ENCODE measurements around the gene SH3GL2.

Gene SH3GL2

GRCh38 chr9:17611342-17611741 is 32.5 kb downstream of the SH3GL2 start:
- DNase-seq (ENCODE audit: low spot score), result no peak

GRCh38 chr9:17611917-17612316 is 33.1 kb downstream of the SH3GL2 start:
- DNase-seq (ENCODE audit: low spot score), result no peak

- peak; percentile 2 for DNase-seq (ENCODE audit: low spot score)
Observed at GRCh38 chr9:17613758-17614157, 34.9 kb downstream of the SH3GL2 start.

GRCh38 chr9:17614250-17614649 is 35.4 kb downstream of the SH3GL2 start:
- DNase-seq (ENCODE audit: low spot score), result no peak

DNA sequence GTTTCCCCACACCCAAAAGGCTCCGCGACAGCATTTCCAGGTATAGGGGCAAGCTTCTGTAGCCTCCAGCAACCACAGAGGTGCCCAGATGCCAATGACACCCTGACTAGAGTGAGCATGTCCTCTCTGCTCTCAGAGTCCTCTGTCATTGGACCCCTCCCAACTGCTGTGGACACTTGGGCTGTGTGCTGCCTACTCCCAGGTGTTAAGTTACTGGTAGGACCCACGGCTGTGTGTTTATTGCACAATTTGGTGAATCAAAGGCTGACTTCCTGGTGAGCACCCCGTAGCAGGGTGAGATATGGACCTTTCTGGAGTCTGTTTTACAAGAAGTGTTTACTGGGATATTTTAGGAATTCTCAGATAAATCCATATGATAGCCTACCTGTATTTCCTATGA is 36.0 kb downstream of the SH3GL2 start:
- DNase-seq (ENCODE audit: low spot score), result no peak

- no peak for DNase-seq (ENCODE audit: low spot score)
Observed at GRCh38 chr9:17622141-17622540, 43.3 kb downstream of the SH3GL2 start.

DNA sequence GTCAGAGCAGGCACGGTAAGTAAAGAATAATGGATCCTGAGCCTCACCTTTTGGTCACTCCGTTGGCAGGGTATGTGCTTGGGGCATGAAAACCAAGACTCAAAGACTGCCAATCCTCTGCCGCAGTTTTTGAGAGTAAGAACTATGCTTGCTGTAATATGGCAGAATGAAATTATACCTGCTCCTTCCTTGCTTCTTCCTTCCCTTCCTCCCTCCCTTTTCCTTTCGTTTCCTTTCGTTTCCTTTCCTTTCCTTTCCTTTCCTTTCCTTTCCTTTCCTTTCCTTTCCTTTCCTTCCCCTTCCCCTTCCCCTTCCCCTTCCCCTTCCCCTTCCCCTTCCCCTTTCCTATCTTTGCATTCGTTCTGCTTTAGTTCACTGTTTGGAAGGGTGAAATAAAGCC is 43.9 kb downstream of the SH3GL2 start:
- DNase-seq (ENCODE audit: low spot score), result no peak

GRCh38 chr9:17623965-17624364 is 45.1 kb downstream of the SH3GL2 start:
- DNase-seq (ENCODE audit: low spot score), result no peak

DNA sequence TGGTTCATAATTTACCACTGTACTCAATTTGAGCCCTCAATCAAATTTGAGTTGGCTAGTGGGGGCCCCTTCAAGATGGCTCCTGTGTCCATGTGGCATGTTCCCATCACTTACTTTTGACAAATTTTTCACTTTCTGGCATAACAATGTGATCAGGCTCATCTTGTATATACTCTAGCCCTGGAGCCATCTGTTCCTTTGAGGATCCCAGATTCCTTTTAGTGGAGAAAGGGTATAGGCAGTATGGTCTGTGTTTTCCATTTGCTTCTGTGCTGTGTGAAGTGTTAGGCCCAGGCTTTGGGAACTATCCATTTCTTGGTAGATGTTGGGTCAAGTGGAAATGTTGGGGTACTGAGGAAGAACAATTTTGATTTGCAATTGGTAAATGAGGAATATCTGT is 45.7 kb downstream of the SH3GL2 start:
- DNase-seq (ENCODE audit: low spot score), result no peak

DNA sequence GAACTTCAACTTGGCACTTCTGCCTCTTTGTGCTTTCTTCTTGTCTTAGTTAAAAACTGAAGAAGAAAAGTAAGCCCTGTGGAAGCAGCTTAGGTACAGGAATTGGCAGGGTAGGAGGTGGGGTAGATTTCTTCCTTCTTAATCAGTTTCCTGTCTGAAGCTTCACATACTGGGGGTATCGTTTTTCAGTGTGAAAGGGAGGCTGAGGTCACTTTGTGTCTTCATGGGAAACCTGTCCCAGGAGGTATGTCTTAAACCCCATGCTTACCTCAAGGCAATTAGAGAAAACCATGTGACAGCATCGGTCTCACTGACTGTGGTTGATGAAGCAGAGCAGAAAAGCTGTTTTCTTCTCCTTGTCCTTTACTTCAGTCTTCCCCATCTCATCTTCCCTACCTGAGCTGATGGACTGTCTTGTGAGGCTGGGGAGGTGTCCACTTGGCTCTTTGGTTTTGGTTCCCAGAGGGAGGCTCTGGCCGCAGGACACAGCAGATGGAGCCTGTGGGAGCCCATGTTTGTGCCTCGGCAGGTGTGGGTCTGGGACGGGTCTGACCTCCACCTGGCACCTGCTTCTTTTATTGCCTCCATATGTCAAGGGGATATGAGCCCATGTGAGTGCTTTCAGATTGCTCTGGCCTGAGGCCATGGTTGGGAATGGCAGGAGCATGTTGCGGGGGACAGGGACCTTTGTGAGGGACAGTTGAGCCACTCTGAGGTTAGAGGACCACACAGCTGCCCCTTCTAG is 47.0 kb downstream of the SH3GL2 start:
- DNase-seq (ENCODE audit: low spot score), result no peak

GRCh38 chr9:17627641-17628040 is 48.8 kb downstream of the SH3GL2 start:
- no peak for DNase-seq (ENCODE audit: low spot score)

DNA sequence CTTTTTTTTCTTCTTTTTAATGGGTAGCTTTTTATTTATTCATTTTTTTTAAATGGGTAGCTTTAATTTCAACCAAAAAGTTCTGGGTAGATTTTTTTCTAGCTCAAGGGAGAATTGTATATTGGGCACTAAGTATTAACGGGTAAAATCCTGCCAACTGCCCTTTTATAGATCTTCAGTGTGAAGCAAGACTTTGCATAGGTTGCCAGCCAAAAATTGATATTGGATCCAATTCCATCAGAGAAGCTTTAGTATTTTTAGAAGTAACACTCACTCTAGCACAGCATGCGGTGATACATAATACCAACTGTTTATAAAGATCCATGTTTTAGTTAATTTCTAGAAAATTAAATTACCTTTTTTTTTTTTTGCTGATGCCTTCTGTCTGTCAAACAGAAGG is 49.8 kb downstream of the SH3GL2 start:
- DNase-seq (ENCODE audit: low spot score), result no peak

DNA sequence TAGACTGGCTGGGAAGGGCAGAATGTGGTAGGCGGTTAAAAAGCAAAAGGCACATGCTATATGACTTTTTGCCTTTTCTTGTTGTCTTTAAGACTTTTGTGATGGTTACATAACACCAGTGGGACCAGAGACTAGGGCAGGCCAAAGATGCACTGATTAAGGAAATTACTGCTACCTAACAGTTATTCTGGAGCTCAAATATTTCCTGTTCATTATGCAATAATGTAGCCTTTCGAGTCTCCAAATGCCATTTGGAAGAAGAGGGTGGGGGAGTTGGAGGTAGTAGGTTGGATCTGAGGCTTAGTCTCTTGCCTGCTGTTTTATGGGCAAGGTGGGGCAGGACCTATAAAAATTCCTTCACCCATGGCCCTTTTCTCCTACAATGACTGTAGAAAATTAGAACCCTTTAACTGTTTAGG is 51.7 kb downstream of the SH3GL2 start:
- DNase-seq (ENCODE audit: low spot score), result no peak

DNA sequence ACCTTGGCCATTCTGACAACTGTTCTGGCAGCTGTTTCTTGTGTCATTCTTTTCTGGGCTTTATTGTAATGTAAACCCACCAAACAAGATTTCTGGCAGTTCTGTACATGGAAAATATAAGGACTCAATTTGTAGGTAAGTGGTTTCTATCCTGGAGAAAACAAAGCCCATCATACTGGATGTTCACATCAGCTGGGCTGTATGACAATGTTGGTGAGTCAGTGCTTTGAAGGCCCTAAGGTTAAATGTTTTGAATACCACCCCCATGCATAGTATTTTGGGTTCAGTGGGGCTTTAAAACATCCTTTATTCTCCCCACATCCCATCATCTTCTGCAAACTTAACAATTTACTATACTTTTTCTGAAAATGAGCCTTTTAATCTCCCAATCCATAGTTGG is 52.5 kb downstream of the SH3GL2 start:
- DNase-seq (ENCODE audit: low spot score), result no peak

GRCh38 chr9:17632994-17633393 is 54.1 kb downstream of the SH3GL2 start:
- no peak for DNase-seq (ENCODE audit: low spot score)

DNA sequence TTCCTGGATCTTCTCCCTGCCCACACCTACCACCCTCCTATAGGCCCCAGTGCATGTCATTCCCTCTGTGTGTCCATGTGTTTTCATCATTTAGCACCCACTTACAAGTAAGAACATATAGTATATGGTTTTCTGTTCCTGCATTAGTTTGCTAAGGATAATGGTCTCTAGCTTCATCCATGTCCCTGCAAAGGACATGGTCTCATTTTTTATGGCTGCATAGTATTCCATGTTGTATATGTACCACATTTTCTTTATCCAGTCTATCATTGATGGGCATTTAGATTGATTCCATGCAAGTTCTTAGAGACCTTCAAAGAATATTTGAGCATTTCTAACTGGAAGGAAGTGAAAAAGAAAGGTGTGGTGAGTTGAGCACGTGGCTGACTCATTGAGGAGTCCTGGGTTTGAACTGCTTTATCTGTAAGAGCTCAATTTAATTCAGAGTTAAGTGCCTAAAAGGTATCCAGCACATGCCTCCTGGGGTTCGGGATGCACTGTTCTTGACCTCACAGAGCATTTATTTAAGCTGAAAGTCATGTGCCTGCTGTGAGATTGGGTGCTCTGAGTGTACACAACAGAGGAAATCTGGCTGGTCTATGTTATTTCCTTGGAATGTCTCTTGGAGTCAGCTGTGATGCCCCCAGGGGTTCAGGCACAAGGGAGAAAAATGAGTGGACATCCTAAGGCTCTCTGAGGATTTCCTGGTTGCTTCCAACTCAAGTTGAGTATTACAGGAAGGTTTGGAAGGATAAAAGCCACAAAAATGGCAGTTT is 56.4 kb downstream of the SH3GL2 start:
- no peak for DNase-seq (ENCODE audit: low spot score)

GRCh38 chr9:17636349-17636748 is 57.5 kb downstream of the SH3GL2 start:
- no peak for DNase-seq (ENCODE audit: low spot score)

- no peak for DNase-seq (ENCODE audit: low spot score)
Observed at GRCh38 chr9:17636821-17637220, 58.0 kb downstream of the SH3GL2 start.

DNA sequence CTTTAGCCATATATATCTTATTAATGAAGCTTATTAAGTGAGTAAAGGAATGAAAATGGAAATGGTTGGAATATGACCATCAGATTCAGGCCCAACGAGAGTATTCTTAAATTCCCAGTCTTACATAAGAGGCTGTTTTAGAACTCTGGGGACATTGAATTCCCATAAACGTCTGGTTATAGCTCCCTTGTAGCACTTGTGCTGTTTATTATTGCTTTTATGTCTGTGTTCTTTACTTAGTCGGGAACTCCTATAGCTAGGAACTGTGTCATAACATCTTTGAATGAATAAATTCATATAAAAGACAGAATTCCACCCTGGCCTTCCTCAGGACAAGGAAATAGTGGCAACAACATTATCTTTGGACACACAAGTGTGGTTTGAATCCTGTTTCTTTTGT is 58.4 kb downstream of the SH3GL2 start:
- DNase-seq (ENCODE audit: low spot score), result no peak

DNA sequence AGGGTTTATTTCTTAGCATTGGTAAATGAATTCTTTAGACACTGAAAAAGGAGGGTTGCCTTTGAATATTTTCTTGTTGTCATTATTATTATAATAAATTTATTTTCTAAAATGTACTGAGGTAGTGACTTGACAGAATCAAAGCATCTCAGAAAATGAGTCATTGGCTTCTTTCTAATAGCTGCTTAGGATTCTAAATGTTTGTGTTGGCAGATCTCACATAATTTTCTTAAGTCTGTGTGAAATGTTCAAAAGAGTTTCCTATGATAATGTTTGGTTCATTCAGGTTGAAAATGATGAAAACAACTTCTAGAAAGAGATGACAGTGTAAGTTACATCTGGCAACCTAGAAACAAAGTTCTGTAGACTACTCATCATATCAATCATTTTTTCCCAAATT is 69.7 kb downstream of the SH3GL2 start:
- no peak for DNase-seq (ENCODE audit: low spot score)

DNA sequence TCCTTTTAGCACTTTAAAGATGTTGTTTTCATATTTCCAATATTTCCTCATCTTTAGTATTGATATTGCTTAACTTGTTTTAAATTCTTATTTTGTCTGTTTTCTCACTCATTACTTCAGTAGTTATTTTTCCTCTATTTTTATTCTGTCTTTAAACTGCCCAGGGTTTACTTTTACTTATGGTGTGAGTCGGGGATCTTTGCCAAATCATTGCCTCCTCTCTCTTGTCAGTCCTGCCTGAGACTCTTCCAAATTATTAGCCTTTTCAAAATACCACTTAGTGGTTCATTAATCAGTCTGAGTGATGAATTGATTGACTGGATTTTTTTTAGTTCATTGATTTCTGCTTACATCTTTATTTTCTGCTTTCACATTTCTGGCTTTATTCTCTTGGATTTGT is 72.9 kb downstream of the SH3GL2 start:
- DNase-seq (ENCODE audit: low spot score), result no peak

DNA sequence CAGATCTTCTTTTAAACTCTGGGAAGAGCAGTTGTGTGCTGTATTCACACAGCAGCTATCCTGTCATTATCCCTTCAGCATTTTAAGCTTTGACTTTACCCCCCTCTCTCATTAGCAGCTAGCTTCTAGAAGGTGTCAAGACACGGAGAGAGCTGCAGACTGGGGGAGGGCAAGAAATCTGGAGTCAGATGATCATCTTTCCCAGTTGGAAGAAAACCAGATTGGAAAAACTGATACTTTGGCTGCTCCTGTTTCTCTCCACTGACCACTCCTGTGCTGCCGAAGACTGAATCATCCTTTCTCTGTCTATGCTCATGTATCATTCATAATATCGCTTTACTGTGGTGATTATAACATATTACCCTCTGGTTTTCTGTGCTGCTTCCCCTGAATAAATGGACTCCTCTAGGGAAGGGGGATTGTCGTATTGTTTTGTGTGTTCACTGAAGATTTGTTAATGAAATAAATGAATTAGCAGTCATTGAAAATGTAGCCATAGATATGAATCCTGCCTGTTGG is 75.1 kb downstream of the SH3GL2 start:
- DNase-seq (ENCODE audit: low spot score), result no peak

GRCh38 chr9:17656889-17657288 is 78.0 kb downstream of the SH3GL2 start:
- no peak for DNase-seq (ENCODE audit: low spot score)
